ENCODE data around the gene STK39.
"Not testable (repeated sequence)": the region's sequence is repeated elsewhere in the genome, so short reads cannot be mapped to it uniquely, and the experiment has no call there.

STK39 gene

GRCh38 chr2:168247341-168248261 is at the start of gene STK39:
STK39 (minus strand) TSS chr2:168247595; CDS start chr2:168247435, 160 bp downstream.
- peak; percentile 78 to 79 for DNase-seq

- no peak for DNase-seq
Measured at GRCh38 chr2:168295051-168295450, 47.7 kb upstream of the STK39 start.

GRCh38 chr2:168294409-168294808 is 47.0 kb upstream of the STK39 start:
- DNase-seq: no peak

- DNase-seq: no peak
Measured at GRCh38 chr2:168293766-168294165, 46.4 kb upstream of the STK39 start.

GRCh38 chr2:168290391-168290790 is 43.0 kb upstream of the STK39 start:
- no peak for DNase-seq

GRCh38 chr2:168289880-168290279 is 42.5 kb upstream of the STK39 start:
- DNase-seq: no peak

GRCh38 chr2:168286535-168286934 is 39.1 kb upstream of the STK39 start:
- DNase-seq: no peak

GRCh38 chr2:168278424-168278888 is 31.1 kb upstream of the STK39 start:
- DNase-seq: no peak

GRCh38 chr2:168277276-168277675 is 29.9 kb upstream of the STK39 start:
- DNase-seq: no peak

GRCh38 chr2:168272225-168272624 is 24.8 kb upstream of the STK39 start:
- DNase-seq: no peak

- DNase-seq: not testable (repeated sequence)
Measured at GRCh38 chr2:168262926-168263325, 15.5 kb upstream of the STK39 start.

- no peak for DNase-seq
Measured at GRCh38 chr2:168256448-168256847, 9.1 kb upstream of the STK39 start.

GRCh38 chr2:168255866-168256265 is 8.5 kb upstream of the STK39 start:
- DNase-seq: no peak

GRCh38 chr2:168255103-168255502 is 7.7 kb upstream of the STK39 start:
- no peak for DNase-seq

GRCh38 chr2:168254158-168254935 is 7.0 kb upstream of the STK39 start:
- no peak for DNase-seq

GRCh38 chr2:168253379-168253778 is 6.0 kb upstream of the STK39 start:
- DNase-seq: no peak

GRCh38 chr2:168252976-168253375 is 5.6 kb upstream of the STK39 start:
- DNase-seq: no peak

GRCh38 chr2:168246483-168247340 is 683 bp downstream of the STK39 start:
- DNase-seq: peak; percentile 69 to 78

- no peak for DNase-seq
Measured at GRCh38 chr2:168246072-168246482, 1.3 kb downstream of the STK39 start.

GRCh38 chr2:168245074-168245825 is 2.1 kb downstream of the STK39 start:
- DNase-seq: no peak

- DNase-seq: peak; percentile 14 to 23
Measured at GRCh38 chr2:168244318-168244717, 3.1 kb downstream of the STK39 start.

- no peak for DNase-seq
Measured at GRCh38 chr2:168243061-168243460, 4.3 kb downstream of the STK39 start.

Measured in activated CD4-positive, alpha-beta T cell treated with anti-CD3 and anti-CD28 coated beads for 4 hours (primary cell).